ENCODE data around the gene REX1BD. TPM values are rescaled to one million over a fixed set of nuclear protein-coding genes. Genes with fewer than 3 reads are reported as not detected.

Gene REX1BD
- total RNA-seq, 1 experiment from 2014 or later, result 97.1 TPM

DNA sequence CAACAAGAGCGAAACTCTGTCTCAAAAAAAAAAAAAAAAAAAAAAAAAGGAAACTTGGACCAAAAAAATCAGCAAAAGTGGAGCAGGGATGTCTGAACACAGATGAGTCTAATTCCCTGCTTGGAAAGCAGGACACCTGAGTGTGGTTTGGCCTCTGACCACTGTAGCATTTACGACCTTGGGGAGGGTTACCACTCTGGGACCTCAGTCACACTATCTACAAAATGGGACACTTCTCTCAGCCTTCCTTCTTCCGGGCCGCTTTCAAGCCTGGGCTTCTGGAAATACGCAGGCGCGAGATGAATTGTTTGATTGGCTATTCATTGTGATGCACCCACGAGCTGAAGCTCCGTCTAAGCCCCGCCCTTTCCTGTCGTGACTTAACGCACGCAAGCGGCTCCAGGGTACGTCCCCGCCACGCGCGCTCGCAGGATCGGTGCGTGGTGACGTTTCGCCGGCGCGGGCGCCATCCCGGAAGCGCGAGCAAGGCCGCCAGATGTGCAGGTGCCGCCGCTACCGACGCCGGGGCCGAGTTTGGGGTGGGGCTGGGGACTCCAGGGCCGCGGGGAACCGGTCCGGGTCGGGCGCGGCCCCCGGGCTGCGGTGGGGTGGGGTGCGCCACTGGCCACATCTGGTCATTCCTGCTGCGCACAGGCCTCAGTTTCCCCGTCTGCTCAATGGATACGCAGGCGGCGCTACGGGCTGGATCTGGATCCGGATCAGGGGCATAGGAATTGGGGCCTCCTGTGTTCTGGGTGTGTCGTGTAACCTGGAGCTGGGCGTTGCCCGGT is 31.0 kb upstream of the REX1BD start, which contains the start of gene KXD1 (continued):
- peak; percentile 71 for TF ChIP-seq TCF7L2 (IDR thresholded peaks at IDR 0.05; ENCODE audit: borderline replicate concordance, extremely low read depth, insufficient read depth, insufficient read length)
- no peak for TF ChIP-seq EZH2phosphoT487 (IDR thresholded peaks at IDR 0.05; ENCODE audit: borderline replicate concordance)

DNA sequence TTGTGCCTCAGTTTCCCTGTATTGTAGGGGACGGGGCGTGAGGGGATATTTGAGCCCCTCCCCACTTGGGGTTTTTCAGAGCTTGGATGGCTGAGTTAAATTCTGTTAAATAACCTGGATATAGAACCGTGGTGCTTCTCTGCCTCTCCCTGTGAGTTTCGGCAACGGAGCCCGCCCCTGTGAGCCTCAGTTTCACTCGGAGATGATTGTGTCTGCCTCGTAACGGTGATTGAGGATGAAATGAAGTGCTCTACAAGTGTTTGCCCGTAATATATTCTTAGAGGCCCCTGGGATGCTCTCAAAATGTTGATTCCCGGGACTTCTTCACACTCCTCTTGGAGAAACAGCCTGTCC is 30.4 kb upstream of the REX1BD start:
- Histone ChIP-seq H3K36me3 (ENCODE audit: control insufficient read depth in 1 of 2, insufficient read depth in 2 of 2, low read length in 2 of 2) (peaks cover 6 to 19% of the 10 kb centered on the region in 2 experiments; a peak in 2 of 4 replicates), H3K27ac (ENCODE audit: low read depth, low read length) (peak overlapping the region; percentile 79)
- TF ChIP-seq POLR2A (IDR thresholded peaks at IDR 0.05; ENCODE audit: borderline replicate concordance, extremely low read depth, insufficient read depth, insufficient read length) (no peak), JUND (IDR thresholded peaks at IDR 0.05) (no peak), ZFX (IDR thresholded peaks at IDR 0.05) (no peak), RAD21 (IDR thresholded peaks at IDR 0.05; ENCODE audit: low read depth) (no peak), EZH2phosphoT487 (IDR thresholded peaks at IDR 0.05; ENCODE audit: borderline replicate concordance) (no peak), TCF7L2 (IDR thresholded peaks at IDR 0.05; ENCODE audit: borderline replicate concordance, extremely low read depth, insufficient read depth, insufficient read length) (no peak), SP1 (IDR thresholded peaks at IDR 0.05; ENCODE audit: low read depth) (no peak), SRF (IDR thresholded peaks at IDR 0.05; ENCODE audit: low read depth) (no peak), SIN3A (IDR thresholded peaks at IDR 0.05; ENCODE audit: low read depth) (no peak), EGR1 (IDR thresholded peaks at IDR 0.05; ENCODE audit: low read depth) (no peak), CBX3 (IDR thresholded peaks at IDR 0.05; ENCODE audit: low read depth) (no peak), CEBPB (IDR thresholded peaks at IDR 0.05; ENCODE audit: low read depth) (no peak), YY1 (IDR thresholded peaks at IDR 0.05; ENCODE audit: extremely low read depth, insufficient replicate concordance, low read depth, low read length) (no peak)
- TF ChIP-seq, protein P1, sequence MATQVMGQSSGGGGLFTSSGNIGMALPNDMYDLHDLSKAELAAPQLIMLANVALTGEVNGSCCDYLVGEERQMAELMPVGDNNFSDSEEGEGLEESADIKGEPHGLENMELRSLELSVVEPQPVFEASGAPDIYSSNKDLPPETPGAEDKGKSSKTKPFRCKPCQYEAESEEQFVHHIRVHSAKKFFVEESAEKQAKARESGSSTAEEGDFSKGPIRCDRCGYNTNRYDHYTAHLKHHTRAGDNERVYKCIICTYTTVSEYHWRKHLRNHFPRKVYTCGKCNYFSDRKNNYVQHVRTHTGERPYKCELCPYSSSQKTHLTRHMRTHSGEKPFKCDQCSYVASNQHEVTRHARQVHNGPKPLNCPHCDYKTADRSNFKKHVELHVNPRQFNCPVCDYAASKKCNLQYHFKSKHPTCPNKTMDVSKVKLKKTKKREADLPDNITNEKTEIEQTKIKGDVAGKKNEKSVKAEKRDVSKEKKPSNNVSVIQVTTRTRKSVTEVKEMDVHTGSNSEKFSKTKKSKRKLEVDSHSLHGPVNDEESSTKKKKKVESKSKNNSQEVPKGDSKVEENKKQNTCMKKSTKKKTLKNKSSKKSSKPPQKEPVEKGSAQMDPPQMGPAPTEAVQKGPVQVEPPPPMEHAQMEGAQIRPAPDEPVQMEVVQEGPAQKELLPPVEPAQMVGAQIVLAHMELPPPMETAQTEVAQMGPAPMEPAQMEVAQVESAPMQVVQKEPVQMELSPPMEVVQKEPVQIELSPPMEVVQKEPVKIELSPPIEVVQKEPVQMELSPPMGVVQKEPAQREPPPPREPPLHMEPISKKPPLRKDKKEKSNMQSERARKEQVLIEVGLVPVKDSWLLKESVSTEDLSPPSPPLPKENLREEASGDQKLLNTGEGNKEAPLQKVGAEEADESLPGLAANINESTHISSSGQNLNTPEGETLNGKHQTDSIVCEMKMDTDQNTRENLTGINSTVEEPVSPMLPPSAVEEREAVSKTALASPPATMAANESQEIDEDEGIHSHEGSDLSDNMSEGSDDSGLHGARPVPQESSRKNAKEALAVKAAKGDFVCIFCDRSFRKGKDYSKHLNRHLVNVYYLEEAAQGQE (IDR thresholded peaks at IDR 0.05; ENCODE audit: low read depth), result no peak
- TF ChIP-seq, protein P2, sequence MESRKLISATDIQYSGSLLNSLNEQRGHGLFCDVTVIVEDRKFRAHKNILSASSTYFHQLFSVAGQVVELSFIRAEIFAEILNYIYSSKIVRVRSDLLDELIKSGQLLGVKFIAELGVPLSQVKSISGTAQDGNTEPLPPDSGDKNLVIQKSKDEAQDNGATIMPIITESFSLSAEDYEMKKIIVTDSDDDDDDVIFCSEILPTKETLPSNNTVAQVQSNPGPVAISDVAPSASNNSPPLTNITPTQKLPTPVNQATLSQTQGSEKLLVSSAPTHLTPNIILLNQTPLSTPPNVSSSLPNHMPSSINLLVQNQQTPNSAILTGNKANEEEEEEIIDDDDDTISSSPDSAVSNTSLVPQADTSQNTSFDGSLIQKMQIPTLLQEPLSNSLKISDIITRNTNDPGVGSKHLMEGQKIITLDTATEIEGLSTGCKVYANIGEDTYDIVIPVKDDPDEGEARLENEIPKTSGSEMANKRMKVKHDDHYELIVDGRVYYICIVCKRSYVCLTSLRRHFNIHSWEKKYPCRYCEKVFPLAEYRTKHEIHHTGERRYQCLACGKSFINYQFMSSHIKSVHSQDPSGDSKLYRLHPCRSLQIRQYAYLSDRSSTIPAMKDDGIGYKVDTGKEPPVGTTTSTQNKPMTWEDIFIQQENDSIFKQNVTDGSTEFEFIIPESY (IDR thresholded peaks at IDR 0.05; ENCODE audit: extremely low read depth, insufficient replicate concordance, low read length), result no peak
- TF ChIP-seq, protein P3, sequence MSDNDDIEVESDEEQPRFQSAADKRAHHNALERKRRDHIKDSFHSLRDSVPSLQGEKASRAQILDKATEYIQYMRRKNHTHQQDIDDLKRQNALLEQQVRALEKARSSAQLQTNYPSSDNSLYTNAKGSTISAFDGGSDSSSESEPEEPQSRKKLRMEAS (IDR thresholded peaks at IDR 0.05), result no peak
- TF ChIP-seq, protein P4, sequence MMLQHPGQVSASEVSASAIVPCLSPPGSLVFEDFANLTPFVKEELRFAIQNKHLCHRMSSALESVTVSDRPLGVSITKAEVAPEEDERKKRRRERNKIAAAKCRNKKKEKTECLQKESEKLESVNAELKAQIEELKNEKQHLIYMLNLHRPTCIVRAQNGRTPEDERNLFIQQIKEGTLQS (IDR thresholded peaks at IDR 0.05), result no peak

More for the DNA sequence above, 30.4 kb upstream of the REX1BD start:
- Histone ChIP-seq H3K9ac (ENCODE audit: low read length) (peak overlapping the region; percentile 94), H3K9me3 (ENCODE audit: control insufficient read depth in 1 of 2, insufficient read depth in 1 of 2, low read depth in 1 of 2, low read length in 2 of 2) (no peaks in the 10 kb centered on the region), H3K4me2 (ENCODE audit: low read length) (peak overlapping the region; percentile 91), H3K4me3 (replicated peaks in 1 of 2; ENCODE audit: low read depth in 1 of 2, low read length in 2 of 2) (peak overlapping the region; percentile 89 to 100), H3K79me2 (ENCODE audit: insufficient read depth, low read length) (peaks cover 56% of the 10 kb centered on the region), H3K27me3 (ENCODE audit: insufficient read depth, low read length) (no peaks in the 10 kb centered on the region), H2AFZ (ENCODE audit: low read depth, low read length, poor library complexity, severe bottlenecking) (no peak overlapping the region), H4K20me1 (ENCODE audit: insufficient read depth) (no peaks in the 10 kb centered on the region), H3K4me1 (ENCODE audit: control insufficient read depth in 1 of 2, insufficient read depth in 2 of 2, low read length in 2 of 2) (peaks cover 4 to 22% of the 10 kb centered on the region in 2 experiments; a peak in 3 of 4 replicates), H3K9me2 (ENCODE audit: insufficient read depth) (no peaks in the 10 kb centered on the region)
- TSS peak; percentile 66 for BruUV-seq (replicated peaks)
- intact Hi-C loops (cut with micrococcal nuclease), result no loop called here
- ATAC-seq, result no peak
- ChIA-PET POLR2A (interaction anchor here (0.7 to 2.4 kb wide), 7 partner anchors 11 to 142 kb away, joined by 3 to 15 read pairs (median 7); partner anchors contain the start of genes ELL, FKBP8 and UBA52), RAD21 (ENCODE audit: low non-redundant PET in 1 of 2, low total read pairs in 2 of 2, uncharacterized antibody in 2 of 2, unreplicated experiment in 2 of 2) (no interaction called here), CTCF (interaction anchor here (0.9 to 1.5 kb wide), 2 partner anchors 31 to 73 kb away, joined by 3 read pairs; no protein-coding TSS in a partner anchor)
- DNase-seq (ENCODE audit: low read depth, low spot score), result no peak

Data from HCT116 (cell line).